ENCODE measurements around the gene CHMP4B. TPM values are rescaled to one million over a fixed set of nuclear protein-coding genes. Genes with fewer than 3 reads are reported as not detected.

The CHMP4B gene
- total RNA-seq, 2 experiments from 2014 or later, result 44.2 to 49.3 TPM

- H3K27me3 ChIP-seq (ENCODE audit: control insufficient read depth in 1 of 2, insufficient read depth in 2 of 2, low read length in 2 of 2), result no peaks in the 10 kb centered on the region
- no peak overlapping the region for H3K4me3 ChIP-seq (ENCODE audit: low read length)
- Mint-ChIP-seq H3K27ac (no peak overlapping the region), H3K36me3 (ENCODE audit: low read depth) (no peaks in the 10 kb centered on the region), H3K27me3 (no peaks in the 10 kb centered on the region), H3K4me1 (ENCODE audit: low read depth) (peaks cover 9% of the 10 kb centered on the region), H3K9me3 (no peaks in the 10 kb centered on the region), H3K4me3 (no peak overlapping the region)
- H3K27ac ChIP-seq (ENCODE audit: low read depth in 1 of 2, low read length in 2 of 2), result no peak overlapping the region
- ChIA-PET POLR2A (no interaction called here), CTCF (no interaction called here)
- intact Hi-C loops (cut with DNase I, micrococcal nuclease), result no loop called here
- DNase-seq (no peak), ATAC-seq (ENCODE audit: poor library complexity) (no peak)
- H3K36me3 ChIP-seq (ENCODE audit: insufficient read depth, low read length), result no peaks in the 10 kb centered on the region
- no peak for TF ChIP-seq CTCF (IDR thresholded peaks at IDR 0.05)
- H3K9me3 ChIP-seq (ENCODE audit: control insufficient read depth in 1 of 2, insufficient read depth in 1 of 2, low read length in 2 of 2), result no peaks in the 10 kb centered on the region
- H3K4me1 ChIP-seq (ENCODE audit: insufficient read depth, low read length), result peaks cover 8% of the 10 kb centered on the region
Measured at GRCh38 chr20:33866398-33867100, 55.4 kb downstream of the CHMP4B start.

GRCh38 chr20:33868042-33868441 lies 56.9 kb downstream of the CHMP4B start:
- ChIA-PET CTCF (no interaction called here), POLR2A (no interaction called here)
- Mint-ChIP-seq H3K27me3 (no peaks in the 10 kb centered on the region), H3K4me1 (ENCODE audit: low read depth) (peaks cover 6% of the 10 kb centered on the region), H3K36me3 (ENCODE audit: low read depth) (no peaks in the 10 kb centered on the region), H3K9me3 (no peaks in the 10 kb centered on the region), H3K27ac (no peak overlapping the region), H3K4me3 (no peak overlapping the region)
- no peak for TF ChIP-seq CTCF (IDR thresholded peaks at IDR 0.05)
- ATAC-seq (ENCODE audit: poor library complexity), result no peak
- no peak for DNase-seq
- H3K36me3 ChIP-seq (ENCODE audit: insufficient read depth, low read length), result no peaks in the 10 kb centered on the region
- H3K9me3 ChIP-seq (ENCODE audit: control insufficient read depth in 1 of 2, insufficient read depth in 1 of 2, low read length in 2 of 2), result no peaks in the 10 kb centered on the region
- H3K4me1 ChIP-seq (ENCODE audit: insufficient read depth, low read length), result peaks cover under 1% of the 10 kb centered on the region
- H3K27me3 ChIP-seq (ENCODE audit: control insufficient read depth in 1 of 2, insufficient read depth in 2 of 2, low read length in 2 of 2), result no peaks in the 10 kb centered on the region
- H3K27ac ChIP-seq (ENCODE audit: low read depth in 1 of 2, low read length in 2 of 2), result no peak overlapping the region
- no peak overlapping the region for H3K4me3 ChIP-seq (ENCODE audit: low read length)
- intact Hi-C loops (cut with DNase I, micrococcal nuclease), result no loop called here

- Histone ChIP-seq H3K27ac (ENCODE audit: low read depth in 1 of 2, low read length in 2 of 2) (no peak overlapping the region), H3K4me1 (ENCODE audit: insufficient read depth, low read length) (no peaks in the 10 kb centered on the region), H3K36me3 (ENCODE audit: insufficient read depth, low read length) (no peaks in the 10 kb centered on the region), H3K9me3 (ENCODE audit: control insufficient read depth in 1 of 2, insufficient read depth in 1 of 2, low read length in 2 of 2) (no peaks in the 10 kb centered on the region), H3K4me3 (ENCODE audit: low read length) (no peak overlapping the region), H3K27me3 (ENCODE audit: control insufficient read depth in 1 of 2, insufficient read depth in 2 of 2, low read length in 2 of 2) (no peaks in the 10 kb centered on the region)
- Mint-ChIP-seq H3K36me3 (ENCODE audit: low read depth) (no peaks in the 10 kb centered on the region), H3K9me3 (no peaks in the 10 kb centered on the region), H3K4me3 (no peak overlapping the region), H3K27me3 (no peaks in the 10 kb centered on the region), H3K27ac (no peak overlapping the region), H3K4me1 (ENCODE audit: low read depth) (peaks cover 6% of the 10 kb centered on the region)
- DNase-seq, result no peak
- intact Hi-C loops (cut with DNase I, micrococcal nuclease), result no loop called here
- ChIA-PET POLR2A (no interaction called here), CTCF (no interaction called here)
- no peak for TF ChIP-seq CTCF (IDR thresholded peaks at IDR 0.05)
- ATAC-seq (ENCODE audit: poor library complexity), result no peak
Measured at GRCh38 chr20:33868595-33868994, 57.4 kb downstream of the CHMP4B start.
